NOMO-1 (cell line): ENCODE data around the gene VWA1.
"Not testable (repeated sequence)": the region's sequence is repeated elsewhere in the genome, so short reads cannot be mapped to it uniquely, and the experiment has no call there.

Source experiments
- DNase-seq, 2 experiments: peaks; one replicate each; lab custom pipeline; 2025; ENCODE audit not compliant: unreplicated experiment in 2 of 2; lab: John Stamatoyannopoulos, UW

VWA1 gene

DNA sequence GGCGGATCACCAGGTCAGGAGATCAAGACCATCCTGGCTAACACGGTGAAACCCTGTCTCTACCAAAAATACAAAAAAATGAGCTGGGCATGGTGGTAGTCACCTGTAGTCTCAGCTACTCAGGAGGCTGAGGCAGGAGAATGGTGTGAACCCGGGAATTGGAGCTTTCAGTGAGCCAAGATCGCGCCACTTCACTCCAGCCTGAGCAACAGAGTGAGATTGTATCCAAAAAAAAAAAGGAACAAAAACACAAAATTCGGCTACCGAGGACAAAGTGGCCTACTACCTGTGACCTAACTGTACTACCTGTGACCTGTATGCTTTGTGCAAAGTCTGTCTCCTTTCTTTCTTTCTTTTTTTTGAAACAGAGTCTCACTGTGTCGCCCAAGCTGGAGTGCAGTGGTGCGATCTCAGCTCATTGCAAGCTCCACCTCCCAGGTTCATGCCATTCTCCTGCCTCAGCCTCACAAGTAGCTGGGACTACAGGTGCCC lies 32.5 kb upstream of the VWA1 start:
- DNase-seq, result not testable (repeated sequence)

DNA sequence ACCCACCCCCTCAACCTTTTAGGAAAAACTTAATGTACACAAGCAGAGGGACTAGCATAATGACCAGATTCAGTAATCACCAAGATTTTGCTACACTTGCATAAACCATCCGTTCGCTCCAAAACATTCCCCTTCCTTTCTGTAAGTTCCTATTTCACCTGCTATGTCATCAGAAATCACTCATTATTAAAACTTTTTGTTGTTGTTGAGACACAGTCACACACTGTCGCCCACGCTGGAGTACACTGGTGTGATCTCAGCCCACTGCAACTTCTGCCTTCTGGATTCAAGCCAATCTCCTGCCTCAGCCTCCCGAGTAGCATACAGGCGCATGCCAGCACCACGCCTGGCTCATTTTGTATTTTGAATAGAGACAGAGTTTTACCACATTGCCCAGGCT lies 31.8 kb upstream of the VWA1 start:
- DNase-seq, result no peak

GRCh38 chr1:1406101-1406820 lies 29.2 kb upstream of the VWA1 start:
- DNase-seq, result no peak

- peak; percentile 92 for DNase-seq
These were observed 28.5 kb upstream of the VWA1 start, which contains the start of gene MRPL20 for GRCh38 chr1:1406821-1407635. Gene MRPL20 (minus strand): TSS chr1:1407293. CDS start chr1:1407217, 76 bp downstream.

DNA sequence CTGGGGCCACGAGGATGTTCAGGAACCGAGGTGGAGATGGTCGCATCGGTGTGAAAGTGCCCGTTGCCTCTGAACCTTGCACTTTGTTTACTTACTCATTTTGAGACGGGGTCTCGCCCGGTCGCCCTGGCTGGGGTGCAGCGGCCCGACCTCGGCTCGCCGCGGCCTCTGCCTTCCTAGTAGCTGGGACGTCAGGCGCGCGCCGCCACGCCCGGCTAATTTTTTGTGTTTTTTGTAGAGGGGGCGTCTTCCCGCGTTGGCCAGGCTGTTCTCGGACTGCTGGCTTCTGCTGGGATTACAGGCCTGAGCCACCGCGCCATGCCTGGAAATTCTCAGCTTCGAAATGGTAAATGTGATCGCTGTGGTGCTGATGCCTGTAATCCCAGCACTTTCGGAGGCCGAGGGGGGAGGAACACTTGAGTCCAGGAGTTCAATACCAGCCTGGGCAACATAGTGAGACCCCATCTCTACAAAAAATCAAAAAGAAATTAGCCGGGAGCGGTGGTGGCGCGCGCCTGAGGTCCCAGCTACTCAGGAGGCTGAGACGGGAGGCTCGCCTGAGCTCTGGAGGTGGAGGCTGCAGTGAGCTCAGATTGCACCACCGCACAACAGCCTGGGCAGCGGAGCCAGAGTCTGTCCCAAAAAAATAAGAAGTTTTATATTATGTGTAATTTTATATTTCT lies 27.7 kb upstream of the VWA1 start:
- peak; percentile 2 to 19 for DNase-seq

GRCh38 chr1:1410238-1410637 lies 25.3 kb upstream of the VWA1 start:
- DNase-seq, result not testable (repeated sequence)

GRCh38 chr1:1411626-1412025 lies 23.9 kb upstream of the VWA1 start:
- DNase-seq, result no peak

DNA sequence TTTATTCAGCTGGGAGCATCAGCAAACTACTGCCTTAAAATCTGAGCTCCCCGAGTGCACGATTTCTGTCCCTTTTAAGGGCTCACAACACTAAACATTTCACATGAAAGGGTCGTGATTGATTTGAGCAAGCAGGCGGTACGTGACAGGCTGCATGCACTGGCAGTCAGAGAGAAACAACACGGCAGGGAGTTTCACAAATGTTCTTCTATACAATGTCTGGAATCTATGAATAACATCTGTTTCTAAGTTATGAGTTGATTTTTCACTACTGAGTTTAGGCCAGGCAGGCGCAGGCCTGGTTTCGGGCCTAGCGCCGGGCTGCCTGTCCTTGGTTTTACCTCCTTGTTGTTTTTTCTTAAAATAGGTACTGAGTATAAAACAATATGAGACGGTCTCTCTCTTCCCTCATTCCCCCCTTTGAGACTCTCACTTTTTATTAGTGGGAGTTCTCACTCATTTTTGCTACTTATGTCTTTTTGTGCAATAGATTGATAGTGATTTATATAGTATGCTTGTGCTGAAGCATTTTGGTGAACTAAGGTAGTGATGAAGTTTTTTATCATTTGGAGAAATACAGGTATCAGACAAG lies 23.1 kb upstream of the VWA1 start:
- DNase-seq, result not testable (repeated sequence)

DNA sequence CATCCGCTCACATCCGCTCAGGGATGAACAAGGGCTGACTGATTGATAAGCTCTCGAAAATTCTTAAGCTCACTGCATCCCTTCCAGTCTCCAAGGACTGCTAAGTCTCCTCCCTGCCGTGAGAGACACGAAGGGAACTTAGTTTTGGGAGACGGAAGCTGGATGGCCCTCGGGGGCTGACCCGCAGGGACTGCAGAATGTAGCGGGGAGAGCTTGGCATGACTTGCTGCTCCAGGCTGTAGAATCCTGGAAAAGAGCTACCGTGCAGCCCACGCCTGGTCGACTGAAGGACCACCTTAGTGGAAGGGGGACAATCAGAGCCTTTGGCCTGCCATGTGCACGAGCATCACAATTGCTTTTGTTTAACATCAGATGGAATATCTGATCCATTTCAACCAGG lies 19.7 kb upstream of the VWA1 start:
- no peak for DNase-seq

DNA sequence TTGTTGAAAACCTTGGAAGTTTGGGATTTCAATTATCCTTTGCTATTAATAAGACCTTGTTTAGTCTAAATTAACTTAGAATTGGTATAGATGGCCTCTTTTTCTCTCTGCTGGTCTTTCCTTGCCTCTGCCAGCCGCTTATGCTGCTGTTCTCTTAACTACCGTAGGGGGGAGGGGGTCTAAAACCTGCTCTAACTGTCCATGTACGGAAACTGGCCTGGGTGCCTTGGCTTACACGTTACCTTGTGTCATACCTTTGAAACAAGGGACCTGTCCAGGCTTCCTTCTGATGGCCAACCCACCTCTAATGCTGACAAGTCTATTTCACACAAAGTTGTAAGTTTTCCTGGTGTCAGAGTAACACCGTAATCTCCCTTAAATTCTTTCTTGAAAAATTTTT lies 18.1 kb upstream of the VWA1 start:
- DNase-seq, result not testable (repeated sequence)

- not testable (repeated sequence) for DNase-seq
These were observed 17.5 kb upstream of the VWA1 start for GRCh38 chr1:1417825-1418463.

DNA sequence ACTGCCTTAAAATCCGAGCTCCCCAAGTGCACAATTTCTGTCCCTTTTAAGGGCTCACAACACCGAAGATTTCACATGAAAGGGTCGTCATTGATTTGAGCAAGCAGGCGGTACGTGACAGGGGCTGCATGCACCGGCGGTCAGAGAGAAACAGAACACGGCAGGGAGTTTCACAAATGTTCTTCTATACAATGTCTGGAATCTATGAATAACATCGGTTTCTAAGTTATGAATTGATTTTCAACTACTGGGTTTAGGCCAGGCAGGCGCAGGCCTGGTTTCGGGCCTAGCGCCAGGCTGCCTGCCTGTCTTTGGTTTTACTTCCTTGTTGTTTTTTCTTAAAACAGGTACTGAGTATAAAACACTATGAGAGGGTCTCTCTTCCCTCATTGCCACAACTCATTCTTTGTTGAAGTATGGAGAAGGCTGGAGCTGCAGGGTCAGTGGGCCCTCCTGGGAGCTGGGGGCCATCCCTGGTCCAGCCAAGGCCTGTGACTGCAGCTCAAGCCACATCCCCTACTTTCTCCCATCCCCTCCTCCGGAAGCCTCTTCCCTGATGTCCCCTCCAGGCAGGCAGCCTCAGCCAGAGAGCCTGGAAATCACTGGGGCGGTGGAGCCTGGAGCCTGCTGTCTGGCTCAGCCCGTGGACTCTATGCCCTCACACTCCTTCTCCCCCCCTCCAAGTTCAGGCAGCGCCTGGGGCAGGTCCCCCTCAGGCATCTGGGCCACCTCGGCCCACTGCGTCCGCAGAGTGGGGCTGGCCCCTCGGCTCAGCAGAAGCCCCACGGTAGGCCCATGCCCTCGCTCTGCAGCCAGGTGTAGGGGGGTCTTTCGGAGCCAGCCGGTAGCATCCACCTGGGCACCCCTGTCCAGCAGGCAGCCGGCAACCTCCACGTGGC lies 16.8 kb upstream of the VWA1 start:
- no peak for DNase-seq

DNA sequence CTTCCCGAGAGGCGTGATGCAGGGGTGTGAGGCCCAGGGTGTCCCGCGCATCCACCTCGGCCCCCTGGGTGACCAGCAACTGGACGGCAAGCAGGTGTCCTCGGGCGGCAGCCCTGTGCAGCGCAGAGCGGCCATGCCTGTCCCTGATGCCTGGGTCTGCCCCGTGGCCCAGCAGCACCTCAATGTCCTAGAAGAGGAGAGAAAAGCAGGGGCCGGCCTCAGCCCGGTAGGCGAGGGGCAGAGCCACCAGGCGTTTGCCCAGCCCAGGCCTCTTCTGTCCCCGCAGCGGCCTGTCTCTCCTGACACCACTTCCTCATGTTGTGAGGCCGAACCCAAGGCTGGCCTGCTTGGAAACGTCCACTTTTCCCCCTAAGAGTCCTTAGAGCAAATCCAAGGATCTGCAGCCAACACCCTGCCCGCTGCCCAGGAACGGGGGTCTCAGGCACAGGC lies 16.1 kb upstream of the VWA1 start:
- no peak for DNase-seq

- DNase-seq, result no peak
These were observed 15.5 kb upstream of the VWA1 start for GRCh38 chr1:1419813-1420653.

DNA sequence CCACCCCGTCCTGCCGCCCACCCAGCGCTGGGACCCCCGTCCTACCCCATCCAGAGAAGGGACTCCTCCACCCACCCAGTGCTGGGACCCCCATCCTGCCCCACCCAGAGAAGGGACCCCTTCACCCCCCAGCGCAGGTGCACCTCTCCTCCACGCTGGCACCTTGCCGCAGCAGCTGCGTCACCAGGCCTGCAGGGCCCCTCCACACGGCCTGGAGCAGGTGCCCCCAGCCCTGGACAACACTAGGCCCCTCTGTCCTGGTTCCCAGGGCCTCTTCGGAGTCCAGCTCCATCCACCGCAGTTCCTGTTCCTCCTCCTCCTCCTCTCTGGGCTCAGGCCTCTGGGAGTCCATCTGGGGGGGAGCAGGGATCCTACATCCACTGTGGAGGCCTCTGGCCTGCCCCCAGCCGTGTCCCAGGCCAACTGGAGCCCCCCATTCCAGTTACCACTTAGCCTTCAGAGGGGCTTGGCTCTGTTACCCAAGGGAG lies 14.8 kb upstream of the VWA1 start:
- no peak for DNase-seq

GRCh38 chr1:1421147-1421906 lies 14.2 kb upstream of the VWA1 start, which contains the start of gene ANKRD65:
Gene ANKRD65 (minus strand): TSS chr1:1421276. CDS start chr1:1421005, 271 bp downstream.
- no peak for DNase-seq

DNA sequence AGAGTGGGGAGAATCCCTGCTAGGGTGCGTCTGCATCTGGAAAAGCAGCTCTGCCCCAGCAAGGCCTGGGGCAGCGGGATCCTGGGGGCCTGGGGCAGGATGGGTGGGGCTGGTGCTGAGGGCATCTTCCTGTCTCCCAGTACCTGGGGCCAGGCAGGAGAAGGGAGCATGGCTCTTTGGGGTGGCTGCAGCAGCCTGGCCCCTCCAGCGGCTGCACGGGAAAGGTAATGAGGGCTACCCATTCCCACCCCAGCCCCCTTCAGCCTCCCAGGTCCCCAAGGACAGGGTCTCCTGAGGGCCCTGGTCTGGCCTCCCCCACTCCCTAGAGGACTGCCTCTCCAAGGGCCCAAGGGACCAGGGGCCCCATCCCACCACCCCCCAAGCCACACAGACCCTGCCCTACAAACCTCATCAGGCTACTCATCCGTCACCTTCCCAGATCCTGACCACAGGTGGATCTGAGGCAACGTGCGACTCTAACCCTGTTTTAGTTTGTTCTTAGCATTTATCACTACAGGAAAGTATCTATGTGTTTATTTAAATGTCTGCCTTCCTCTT lies 13.5 kb upstream of the VWA1 start:
- DNase-seq, result no peak
